ENCODE measurements around the gene GPLD1.

GRCh38 chr6:24412294-24412693 lies 77.1 kb downstream of the GPLD1 start:
- TF ChIP-seq, protein P1, sequence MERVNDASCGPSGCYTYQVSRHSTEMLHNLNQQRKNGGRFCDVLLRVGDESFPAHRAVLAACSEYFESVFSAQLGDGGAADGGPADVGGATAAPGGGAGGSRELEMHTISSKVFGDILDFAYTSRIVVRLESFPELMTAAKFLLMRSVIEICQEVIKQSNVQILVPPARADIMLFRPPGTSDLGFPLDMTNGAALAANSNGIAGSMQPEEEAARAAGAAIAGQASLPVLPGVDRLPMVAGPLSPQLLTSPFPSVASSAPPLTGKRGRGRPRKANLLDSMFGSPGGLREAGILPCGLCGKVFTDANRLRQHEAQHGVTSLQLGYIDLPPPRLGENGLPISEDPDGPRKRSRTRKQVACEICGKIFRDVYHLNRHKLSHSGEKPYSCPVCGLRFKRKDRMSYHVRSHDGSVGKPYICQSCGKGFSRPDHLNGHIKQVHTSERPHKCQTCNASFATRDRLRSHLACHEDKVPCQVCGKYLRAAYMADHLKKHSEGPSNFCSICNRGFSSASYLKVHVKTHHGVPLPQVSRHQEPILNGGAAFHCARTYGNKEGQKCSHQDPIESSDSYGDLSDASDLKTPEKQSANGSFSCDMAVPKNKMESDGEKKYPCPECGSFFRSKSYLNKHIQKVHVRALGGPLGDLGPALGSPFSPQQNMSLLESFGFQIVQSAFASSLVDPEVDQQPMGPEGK (CRISPR knock-in tag; IDR thresholded peaks at IDR 0.05; ENCODE audit: borderline replicate concordance): no peak
- TF ChIP-seq ZNF70 (CRISPR knock-in tag; IDR thresholded peaks at IDR 0.05): no peak
- no peak for TF ChIP-seq RARB (CRISPR knock-in tag; IDR thresholded peaks at IDR 0.05)
- TF ChIP-seq CSRNP3 (CRISPR knock-in tag; IDR thresholded peaks at IDR 0.05): no peak
- TF ChIP-seq, protein P2, sequence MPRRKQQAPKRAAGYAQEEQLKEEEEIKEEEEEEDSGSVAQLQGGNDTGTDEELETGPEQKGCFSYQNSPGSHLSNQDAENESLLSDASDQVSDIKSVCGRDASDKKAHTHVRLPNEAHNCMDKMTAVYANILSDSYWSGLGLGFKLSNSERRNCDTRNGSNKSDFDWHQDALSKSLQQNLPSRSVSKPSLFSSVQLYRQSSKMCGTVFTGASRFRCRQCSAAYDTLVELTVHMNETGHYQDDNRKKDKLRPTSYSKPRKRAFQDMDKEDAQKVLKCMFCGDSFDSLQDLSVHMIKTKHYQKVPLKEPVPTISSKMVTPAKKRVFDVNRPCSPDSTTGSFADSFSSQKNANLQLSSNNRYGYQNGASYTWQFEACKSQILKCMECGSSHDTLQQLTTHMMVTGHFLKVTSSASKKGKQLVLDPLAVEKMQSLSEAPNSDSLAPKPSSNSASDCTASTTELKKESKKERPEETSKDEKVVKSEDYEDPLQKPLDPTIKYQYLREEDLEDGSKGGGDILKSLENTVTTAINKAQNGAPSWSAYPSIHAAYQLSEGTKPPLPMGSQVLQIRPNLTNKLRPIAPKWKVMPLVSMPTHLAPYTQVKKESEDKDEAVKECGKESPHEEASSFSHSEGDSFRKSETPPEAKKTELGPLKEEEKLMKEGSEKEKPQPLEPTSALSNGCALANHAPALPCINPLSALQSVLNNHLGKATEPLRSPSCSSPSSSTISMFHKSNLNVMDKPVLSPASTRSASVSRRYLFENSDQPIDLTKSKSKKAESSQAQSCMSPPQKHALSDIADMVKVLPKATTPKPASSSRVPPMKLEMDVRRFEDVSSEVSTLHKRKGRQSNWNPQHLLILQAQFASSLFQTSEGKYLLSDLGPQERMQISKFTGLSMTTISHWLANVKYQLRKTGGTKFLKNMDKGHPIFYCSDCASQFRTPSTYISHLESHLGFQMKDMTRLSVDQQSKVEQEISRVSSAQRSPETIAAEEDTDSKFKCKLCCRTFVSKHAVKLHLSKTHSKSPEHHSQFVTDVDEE (CRISPR knock-in tag; IDR thresholded peaks at IDR 0.05): no peak
- TF ChIP-seq TOX (CRISPR knock-in tag; IDR thresholded peaks at IDR 0.05; ENCODE audit: borderline replicate concordance): no peak
- TF ChIP-seq ARNTL (CRISPR knock-in tag; IDR thresholded peaks at IDR 0.05; ENCODE audit: borderline replicate concordance, low read depth): no peak
- no peak for TF ChIP-seq ZFP3 (CRISPR knock-in tag; IDR thresholded peaks at IDR 0.05)
- no peak for TF ChIP-seq GLIS3 (CRISPR knock-in tag; IDR thresholded peaks at IDR 0.05)
